Spleen (tissue), 11 donors: ENCODE data around the gene IL1B. TPM values are rescaled to one million over a fixed set of nuclear protein-coding genes. Genes with fewer than 3 reads are reported as not detected.

ENCODE experiments used
- DNase-seq: peaks from one replicate; pipeline ENCODE4 v3.0.0-alpha.2; 2020
- H3K27ac ChIP-seq, 8 donors: fragments of 200-600 bp; sonication (generic) in 7 of 8; 1 replicate in 4 of 8; 2 replicates in 4 of 8; pipeline versions ENCODE4 v1.5.0 to v1.8.0; 2016 to 2021; ENCODE audit warnings: inconsistent platforms in 4 of 8, mild to moderate bottlenecking in 4 of 8, moderate library complexity in 1 of 8
- H3K27me3 ChIP-seq, 7 donors: fragments of 200-600 bp; sonication (generic) in 6 of 7; replicated peaks in 1 of 7; 1 replicate in 4 of 7; 2 replicates in 3 of 7; pipeline versions ENCODE4 v1.5.0 to v1.8.0; 2016 to 2021; ENCODE audit warnings: inconsistent platforms in 3 of 7, mild to moderate bottlenecking in 1 of 7
- H3K36me3 ChIP-seq, 6 donors: fragments of 200-600 bp; sonication (generic) in 5 of 6; 1 replicate in 4 of 6; 2 replicates in 2 of 6; pipeline versions ENCODE4 v1.5.0 to v1.8.0; 2016 to 2021; ENCODE audit warnings: inconsistent platforms in 2 of 6
- H3K4me1 ChIP-seq, 6 donors: fragments of 200-600 bp; sonication (generic) in 5 of 6; 1 replicate in 3 of 6; 2 replicates in 3 of 6; pipeline versions ENCODE4 v1.5.0 to v1.8.0; 2016 to 2021; ENCODE audit warnings: inconsistent platforms in 3 of 6
- H3K4me3 ChIP-seq, 8 donors: fragments of 200-600 bp; sonication (generic) in 7 of 8; 1 replicate in 4 of 8; 2 replicates in 4 of 8; pipeline versions ENCODE4 v1.5.0 to v1.8.0; 2016 to 2021; ENCODE audit warnings: inconsistent platforms in 4 of 8, mild to moderate bottlenecking in 4 of 8, moderate library complexity in 2 of 8
- H3K9me3 ChIP-seq, 8 donors: fragments of 200-600 bp; sonication (generic) in 7 of 8; 1 replicate in 4 of 8; 2 replicates in 4 of 8; pipeline versions ENCODE4 v1.5.0 to v1.8.0; 2016 to 2021; ENCODE audit warnings: inconsistent platforms in 4 of 8
- CTCF ChIP-seq, 11 experiments: fragments of 200-600 bp in 7 of 11; fragments of 450-650 bp in 4 of 11; sonication (generic) in 4 of 11; IDR thresholded peaks in 8 of 11; conservative IDR thresholded peaks in 3 of 11; 1 replicate in 7 of 11; 2 replicates in 4 of 11; pipeline versions ENCODE4 v1.4.0 to v1.8.0; 2016 to 2021; ENCODE audit warnings: antibody characterized with exemption in 11 of 11, inconsistent platforms in 4 of 11, mild to moderate bottlenecking in 1 of 11
- POLR2A ChIP-seq, 3 donors: fragments of 450-650 bp; IDR thresholded peaks; one replicate each; pipeline ENCODE4 v1.5.1; 2017; ENCODE audit warnings: antibody characterized with exemption in 3 of 3, mild to moderate bottlenecking in 1 of 3
- POLR2AphosphoS5 ChIP-seq, 3 donors: sonication (generic); formaldehyde crosslinking; IDR thresholded peaks; one replicate each; pipeline ENCODE4 v1.5.1; 2017; ENCODE audit warnings: antibody characterized with exemption in 3 of 3
- WGBS, 5 donors: extraction: QIAGEN DNeasy Blood & Tissue Kit in 3 of 5; methylation state at CpG; one replicate each; pipeline versions ENCODE4 v1.1.5 to v1.1.7; 2013 to 2018; 5-methylcytosine and 5-hydroxymethylcytosine counted together
- intact Hi-C: fragments of 100-400 bp; cut with DNase I; formaldehyde crosslinking; loops from one replicate; pipeline ENCODE4 v1.15.0; 2023; ENCODE audit warnings: low total_unique reads
- polyA plus RNA-seq, 3 donors: library from polyadenylated mRNA; stranded (reverse); fragments of 200-250 nt; gene quantifications; one replicate each; pipeline ENCODE4 v1.2.1, GENCODE V29; 2013
- total RNA-seq, 7 donors: library from RNA; depleted of rRNA in 3 of 7; stranded (reverse); fragments of >200 nt in 3 of 7; fragmentation: NEBNext Ultra II Directional in 4 of 7; extraction: Animal tissue kit (Norgen Biotek cat#: 25700) in 4 of 7; gene quantifications; one replicate each; pipeline versions ENCODE4 v1.1.0 to v1.2.1, GENCODE V29; 2016 to 2021
- donor health status: healthy with polysubstance abuse.
- donor health status: DM: no; HTN: no; CAD: no; lungs with moderate emphysema.
- donor health status: DM: no; HTN: no; CAD: no.
- donor health status: Bipolar disorder and iron deficiency.
- donor health status: healthy.
- donor health status: DM: no; HTN: no; CAD: no.
- donor health status: DM: yes; HTN: yes; CAD: no.

The IL1B gene
- total and polyA plus RNA-seq, 10 donors, result 3.4 to 81.9 (median 11.5) TPM

GRCh38 chr2:112803691-112804521, 32.7 kb downstream of the IL1B start:
- intact Hi-C loops, result no loop called here
- H3K36me3 ChIP-seq, result no peaks in the 10 kb centered on the region
- TF ChIP-seq POLR2AphosphoS5 (IDR thresholded peaks at IDR 0.05) (no peak), CTCF (IDR thresholded peaks at IDR 0.05 in 8 of 11, conservative IDR thresholded peaks at IDR 0.05 in 3 of 11) (no peak), POLR2A (IDR thresholded peaks at IDR 0.05) (no peak)
- no peak overlapping the region for H3K4me3 ChIP-seq
- H3K4me1 ChIP-seq, result peaks cover 0 to 10% (median 0%) of the 10 kb centered on the region in 6 donors
- H3K27ac ChIP-seq, result no peak overlapping the region
- WGBS, 5 donors, result 68 to 84% (median 74%) methylated on average over 5 of the region's 5 CpGs
- H3K27me3 ChIP-seq, result no peaks in the 10 kb centered on the region
- H3K9me3 ChIP-seq, result peaks cover 0 to 16% (median 7%) of the 10 kb centered on the region in 8 donors
- no peak for DNase-seq

DNA sequence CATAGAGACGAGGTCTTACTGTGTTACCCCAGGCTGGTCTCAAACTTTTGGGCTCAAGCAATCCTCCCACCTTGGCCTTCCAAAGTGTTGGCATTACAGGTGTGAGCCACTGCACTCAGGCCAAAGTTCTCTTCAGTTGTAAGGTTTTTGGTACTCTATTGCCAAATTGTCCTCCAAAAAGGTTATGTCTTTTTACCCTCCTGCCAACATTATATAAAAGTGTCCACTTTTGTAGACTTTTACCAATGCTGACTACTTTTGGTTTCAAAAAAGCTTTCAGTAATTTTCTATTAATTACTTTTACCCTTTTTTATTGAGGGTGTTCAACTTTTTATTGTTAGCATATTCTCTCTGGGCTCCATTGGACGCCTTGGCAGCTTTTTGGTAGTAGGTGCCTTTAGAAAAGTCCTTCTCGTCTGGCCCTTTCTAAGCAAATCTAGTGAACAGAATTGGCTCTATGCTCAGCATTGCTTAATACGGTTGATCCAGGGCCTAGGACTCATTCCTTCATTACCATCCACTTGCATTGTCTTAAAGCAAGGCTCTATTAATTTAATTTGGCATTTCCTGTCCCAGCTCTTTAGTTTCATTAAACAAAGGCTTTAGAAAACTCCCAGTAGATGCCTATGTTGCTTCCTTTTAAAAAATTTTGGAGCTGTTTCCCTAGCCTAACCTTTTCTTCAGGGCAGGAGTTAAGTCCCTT, 35.5 kb downstream of the IL1B start:
- no peak for TF ChIP-seq CTCF (IDR thresholded peaks at IDR 0.05 in 8 of 11, conservative IDR thresholded peaks at IDR 0.05 in 3 of 11)
- TF ChIP-seq POLR2AphosphoS5 (IDR thresholded peaks at IDR 0.05), result no peak
- no peak for TF ChIP-seq POLR2A (IDR thresholded peaks at IDR 0.05)
- H3K4me3 ChIP-seq, result no peak overlapping the region
- intact Hi-C loops, result no loop called here
- H3K9me3 ChIP-seq, result no peaks in the 10 kb centered on the region
- WGBS, 5 donors, result 80 to 90% (median 87%) methylated on average over 4 of the region's 4 CpGs
- peaks cover 0 to 10% (median 0%) of the 10 kb centered on the region in 6 donors for H3K4me1 ChIP-seq
- no peak for DNase-seq
- H3K27ac ChIP-seq, result no peak overlapping the region
- no peaks in the 10 kb centered on the region for H3K27me3 ChIP-seq
- no peaks in the 10 kb centered on the region for H3K36me3 ChIP-seq

GRCh38 chr2:112798979-112799975, 37.3 kb downstream of the IL1B start:
- intact Hi-C loops, result no loop called here
- DNase-seq, result no peak
- Histone ChIP-seq H3K27ac (peak overlapping the region in 1 of 8 donors; percentile 4), H3K4me3 (no peak overlapping the region), H3K27me3 (no peaks in the 10 kb centered on the region), H3K36me3 (no peaks in the 10 kb centered on the region), H3K4me1 (peaks cover 2 to 24% (median 5%) of the 10 kb centered on the region in 6 donors), H3K9me3 (no peaks in the 10 kb centered on the region)
- TF ChIP-seq POLR2AphosphoS5 (IDR thresholded peaks at IDR 0.05) (no peak), POLR2A (IDR thresholded peaks at IDR 0.05) (no peak), CTCF (IDR thresholded peaks at IDR 0.05 in 8 of 11, conservative IDR thresholded peaks at IDR 0.05 in 3 of 11) (no peak)
- 56 to 73% (median 59%) methylated on average over 8 of the region's 8 CpGs for WGBS, 5 donors
